SK-N-SH treated with all-trans-retinoic acid at 6 μM for 48 hours (cell line): Measurements from ENCODE around the gene WDR36.

Experiments
- ESRRG ChIP-seq: fragments of 250-450 bp; sonication (Bioruptor Pico); IDR thresholded peaks from 2 replicates; pipeline ENCODE4 v1.6.1; 2021; ENCODE audit warnings: mild to moderate bottlenecking
- GLIS3 ChIP-seq: fragments of 250-450 bp; sonication (Bioruptor Pico); IDR thresholded peaks from 2 replicates; pipeline ENCODE4 v1.5.0; 2020; ENCODE audit warnings: mild to moderate bottlenecking, moderate library complexity
- ISL1 ChIP-seq: fragments of 250-450 bp; sonication (Bioruptor Pico); IDR thresholded peaks from 2 replicates; pipeline ENCODE4 v2.1.2; 2022; ENCODE audit warnings: mild to moderate bottlenecking, moderate library complexity
- OSR1 ChIP-seq: fragments of 250-450 bp; sonication (Bioruptor Pico); IDR thresholded peaks from 2 replicates; pipeline ENCODE4 v1.8.0; 2022; ENCODE audit warnings: moderate library complexity, mild to moderate bottlenecking, inconsistent platforms
- RARB ChIP-seq: fragments of 250-450 bp; sonication (Bioruptor Pico); IDR thresholded peaks from 2 replicates; pipeline ENCODE4 v1.8.0; 2021; ENCODE audit warnings: mild to moderate bottlenecking, moderate library complexity
- ZC3H10 ChIP-seq: fragments of 250-450 bp; sonication (Bioruptor Pico); IDR thresholded peaks from 2 replicates; pipeline ENCODE4 v1.5.1; 2021; ENCODE audit warnings: mild to moderate bottlenecking, moderate library complexity
- ZFP3 ChIP-seq: fragments of 250-450 bp; sonication (Bioruptor Pico); IDR thresholded peaks from 2 replicates; pipeline ENCODE4 v1.5.0; 2020; ENCODE audit warnings: mild to moderate bottlenecking, moderate library complexity
- ZFP30 ChIP-seq: fragments of 450-650 bp; formaldehyde crosslinking; IDR thresholded peaks from 2 replicates; pipeline ENCODE4 v1.5.0; 2022; ENCODE audit warnings: mild to moderate bottlenecking, moderate library complexity
- ZNF70 ChIP-seq: fragments of 450-650 bp; formaldehyde crosslinking; IDR thresholded peaks from 2 replicates; pipeline ENCODE4 v1.5.0; 2020; ENCODE audit warnings: mild to moderate bottlenecking, moderate library complexity
- ZNF8 ChIP-seq: fragments of 450-650 bp; formaldehyde crosslinking; IDR thresholded peaks from 2 replicates; pipeline ENCODE4 v1.5.0; 2020; ENCODE audit warnings: mild to moderate bottlenecking, moderate library complexity
- TF ChIP-seq, protein P1 (sequence below): fragments of 250-450 bp; sonication (Bioruptor Pico); IDR thresholded peaks from 2 replicates; pipeline ENCODE4 v1.8.0; 2020; ENCODE audit warnings: mild to moderate bottlenecking, moderate library complexity, borderline replicate concordance
- TF ChIP-seq, protein P2 (sequence below): fragments of 250-450 bp; sonication (Bioruptor Pico); IDR thresholded peaks from 2 replicates; pipeline ENCODE4 v1.5.1; 2020; ENCODE audit warnings: low read depth, mild to moderate bottlenecking, moderate library complexity
- TF ChIP-seq, protein P3 (sequence below): fragments of 250-450 bp; sonication (Bioruptor Pico); IDR thresholded peaks from 2 replicates; pipeline ENCODE4 v1.8.0; 2021; ENCODE audit warnings: low read depth, mild to moderate bottlenecking, moderate library complexity, borderline replicate concordance
- TF ChIP-seq, protein P4 (sequence below): fragments of 250-450 bp; sonication (Bioruptor Pico); IDR thresholded peaks from 2 replicates; pipeline ENCODE4 v1.5.1; 2021; ENCODE audit warnings: mild to moderate bottlenecking, moderate library complexity

DNA sequence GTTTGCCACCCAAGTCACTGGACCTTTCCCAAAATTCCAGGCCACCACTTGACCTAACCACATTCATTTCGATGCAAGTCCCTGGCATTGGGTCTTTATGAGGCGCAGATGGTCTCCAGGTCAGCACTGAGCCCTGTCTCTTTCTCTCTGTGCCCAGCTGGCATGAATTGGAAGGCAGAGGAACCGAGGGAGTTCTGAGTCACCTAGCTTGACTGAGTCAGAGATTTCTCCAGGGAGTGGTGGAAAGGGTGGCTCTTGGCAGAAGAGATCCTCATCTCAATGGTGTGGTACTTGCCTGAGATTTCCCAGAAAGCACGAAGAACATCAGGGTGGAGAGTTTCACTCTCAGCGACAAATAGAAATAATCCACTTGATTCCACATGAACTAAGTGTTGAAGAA lies 43.8 kb downstream of the WDR36 start:
- TF ChIP-seq GLIS3 (CRISPR knock-in tag) (no peak), OSR1 (CRISPR knock-in tag) (no peak), ZC3H10 (CRISPR knock-in tag) (no peak), ZFP30 (CRISPR knock-in tag) (no peak), ZNF8 (no peak), RARB (CRISPR knock-in tag) (no peak), ESRRG (CRISPR knock-in tag) (no peak), ZNF70 (CRISPR knock-in tag) (no peak), ZFP3 (no peak), ISL1 (CRISPR knock-in tag) (no peak)
- TF ChIP-seq, protein P1, sequence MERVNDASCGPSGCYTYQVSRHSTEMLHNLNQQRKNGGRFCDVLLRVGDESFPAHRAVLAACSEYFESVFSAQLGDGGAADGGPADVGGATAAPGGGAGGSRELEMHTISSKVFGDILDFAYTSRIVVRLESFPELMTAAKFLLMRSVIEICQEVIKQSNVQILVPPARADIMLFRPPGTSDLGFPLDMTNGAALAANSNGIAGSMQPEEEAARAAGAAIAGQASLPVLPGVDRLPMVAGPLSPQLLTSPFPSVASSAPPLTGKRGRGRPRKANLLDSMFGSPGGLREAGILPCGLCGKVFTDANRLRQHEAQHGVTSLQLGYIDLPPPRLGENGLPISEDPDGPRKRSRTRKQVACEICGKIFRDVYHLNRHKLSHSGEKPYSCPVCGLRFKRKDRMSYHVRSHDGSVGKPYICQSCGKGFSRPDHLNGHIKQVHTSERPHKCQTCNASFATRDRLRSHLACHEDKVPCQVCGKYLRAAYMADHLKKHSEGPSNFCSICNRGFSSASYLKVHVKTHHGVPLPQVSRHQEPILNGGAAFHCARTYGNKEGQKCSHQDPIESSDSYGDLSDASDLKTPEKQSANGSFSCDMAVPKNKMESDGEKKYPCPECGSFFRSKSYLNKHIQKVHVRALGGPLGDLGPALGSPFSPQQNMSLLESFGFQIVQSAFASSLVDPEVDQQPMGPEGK: no peak
- TF ChIP-seq, protein P2, sequence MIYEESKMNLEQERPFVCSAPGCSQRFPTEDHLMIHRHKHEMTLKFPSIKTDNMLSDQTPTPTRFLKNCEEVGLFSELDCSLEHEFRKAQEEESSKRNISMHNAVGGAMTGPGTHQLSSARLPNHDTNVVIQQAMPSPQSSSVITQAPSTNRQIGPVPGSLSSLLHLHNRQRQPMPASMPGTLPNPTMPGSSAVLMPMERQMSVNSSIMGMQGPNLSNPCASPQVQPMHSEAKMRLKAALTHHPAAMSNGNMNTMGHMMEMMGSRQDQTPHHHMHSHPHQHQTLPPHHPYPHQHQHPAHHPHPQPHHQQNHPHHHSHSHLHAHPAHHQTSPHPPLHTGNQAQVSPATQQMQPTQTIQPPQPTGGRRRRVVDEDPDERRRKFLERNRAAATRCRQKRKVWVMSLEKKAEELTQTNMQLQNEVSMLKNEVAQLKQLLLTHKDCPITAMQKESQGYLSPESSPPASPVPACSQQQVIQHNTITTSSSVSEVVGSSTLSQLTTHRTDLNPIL: no peak
- TF ChIP-seq, protein P3, sequence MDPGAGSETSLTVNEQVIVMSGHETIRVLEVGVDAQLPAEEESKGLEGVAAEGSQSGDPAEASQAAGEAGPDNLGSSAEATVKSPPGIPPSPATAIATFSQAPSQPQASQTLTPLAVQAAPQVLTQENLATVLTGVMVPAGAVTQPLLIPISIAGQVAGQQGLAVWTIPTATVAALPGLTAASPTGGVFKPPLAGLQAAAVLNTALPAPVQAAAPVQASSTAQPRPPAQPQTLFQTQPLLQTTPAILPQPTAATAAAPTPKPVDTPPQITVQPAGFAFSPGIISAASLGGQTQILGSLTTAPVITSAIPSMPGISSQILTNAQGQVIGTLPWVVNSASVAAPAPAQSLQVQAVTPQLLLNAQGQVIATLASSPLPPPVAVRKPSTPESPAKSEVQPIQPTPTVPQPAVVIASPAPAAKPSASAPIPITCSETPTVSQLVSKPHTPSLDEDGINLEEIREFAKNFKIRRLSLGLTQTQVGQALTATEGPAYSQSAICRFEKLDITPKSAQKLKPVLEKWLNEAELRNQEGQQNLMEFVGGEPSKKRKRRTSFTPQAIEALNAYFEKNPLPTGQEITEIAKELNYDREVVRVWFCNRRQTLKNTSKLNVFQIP (CRISPR knock-in tag): no peak
- TF ChIP-seq, protein P4, sequence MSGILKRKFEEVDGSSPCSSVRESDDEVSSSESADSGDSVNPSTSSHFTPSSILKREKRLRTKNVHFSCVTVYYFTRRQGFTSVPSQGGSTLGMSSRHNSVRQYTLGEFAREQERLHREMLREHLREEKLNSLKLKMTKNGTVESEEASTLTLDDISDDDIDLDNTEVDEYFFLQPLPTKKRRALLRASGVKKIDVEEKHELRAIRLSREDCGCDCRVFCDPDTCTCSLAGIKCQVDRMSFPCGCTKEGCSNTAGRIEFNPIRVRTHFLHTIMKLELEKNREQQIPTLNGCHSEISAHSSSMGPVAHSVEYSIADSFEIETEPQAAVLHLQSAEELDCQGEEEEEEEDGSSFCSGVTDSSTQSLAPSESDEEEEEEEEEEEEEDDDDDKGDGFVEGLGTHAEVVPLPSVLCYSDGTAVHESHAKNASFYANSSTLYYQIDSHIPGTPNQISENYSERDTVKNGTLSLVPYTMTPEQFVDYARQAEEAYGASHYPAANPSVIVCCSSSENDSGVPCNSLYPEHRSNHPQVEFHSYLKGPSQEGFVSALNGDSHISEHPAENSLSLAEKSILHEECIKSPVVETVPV (CRISPR knock-in tag): no peak
